ENCODE measurements around the gene MANEA. TPM values are rescaled to one million over a fixed set of nuclear protein-coding genes. Genes with fewer than 3 reads are reported as not detected.

The MANEA gene
- polyA plus RNA-seq, 3 donors, result 2.5 to 8.1 (median 4.8) TPM

DNA sequence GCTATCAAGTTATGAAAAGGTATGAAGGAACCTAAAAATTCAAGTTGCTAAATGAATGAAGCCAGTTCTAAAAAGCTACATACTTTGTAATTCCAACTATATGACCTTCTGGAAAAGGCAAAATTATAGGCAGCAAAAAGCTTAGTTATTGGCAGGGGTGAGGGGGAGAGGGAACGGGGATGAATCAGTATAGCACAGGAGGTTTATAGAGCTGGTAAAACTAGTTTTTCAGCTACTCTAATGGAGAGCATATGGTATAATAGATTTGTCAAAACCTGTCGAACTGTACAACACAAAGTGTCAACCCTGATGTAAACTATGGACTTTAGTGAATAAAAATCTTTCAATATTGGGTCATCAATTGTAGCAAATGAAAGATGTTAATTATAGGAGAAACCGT lies 18.7 kb downstream of the MANEA start:
- TF ChIP-seq CTCF (IDR thresholded peaks at IDR 0.05), result no peak
- H3K27ac ChIP-seq (ENCODE audit: low read depth in 1 of 2, low read length in 2 of 2), result no peak overlapping the region
- no peaks in the 10 kb centered on the region for H3K27me3 Mint-ChIP-seq (ENCODE audit: low read depth in 3 of 3)
- H3K27me3 ChIP-seq (ENCODE audit: control insufficient read depth in 2 of 2, insufficient read depth in 2 of 2, low read length in 2 of 2), result no peaks in the 10 kb centered on the region
- 100% methylated on average over 1 of the region's 3 CpGs for WGBS (ENCODE audit: insufficient coverage)
- H4K20me1 ChIP-seq (ENCODE audit: insufficient read depth, low read length), result no peaks in the 10 kb centered on the region
- H3K4me3 ChIP-seq (replicated peaks in 1 of 3; ENCODE audit: low read depth in 2 of 3, low read length in 3 of 3), result no peak overlapping the region
- no peaks in the 10 kb centered on the region for H3K4me1 ChIP-seq (ENCODE audit: control insufficient read depth in 1 of 2, insufficient read depth in 2 of 2, low read length in 2 of 2)
- peaks cover 2% of the 10 kb centered on the region for H3K4me1 Mint-ChIP-seq
- no peak overlapping the region for H3K4me2 ChIP-seq (replicated peaks; ENCODE audit: extremely low read depth, low read length, poor library complexity, severe bottlenecking)
- H3K79me2 ChIP-seq (ENCODE audit: insufficient read depth, low read length), result peaks cover 10% of the 10 kb centered on the region
- H3K9me3 Mint-ChIP-seq, result peaks cover 0 to 4% (median 0%) of the 10 kb centered on the region in 7 donors
- no peak overlapping the region for H3K27ac Mint-ChIP-seq
- peaks cover 0 to 15% of the 10 kb centered on the region in 2 donors for H3K36me3 ChIP-seq (replicated peaks in 1 of 2; ENCODE audit: control insufficient read depth in 1 of 2, insufficient read depth in 2 of 2, low read length in 2 of 2)
- peaks cover 26 to 27% of the 10 kb centered on the region in 2 donors for H3K36me3 Mint-ChIP-seq
- H3K9me3 ChIP-seq (replicated peaks in 1 of 2; ENCODE audit: control insufficient read depth in 1 of 2, insufficient read depth in 1 of 2, low read length in 2 of 2), result no peaks in the 10 kb centered on the region
- intact Hi-C loops (cut with micrococcal nuclease), result no loop called here
- DNase-seq, result no peak
- H2AFZ ChIP-seq (ENCODE audit: insufficient read depth, low read depth, low read length, poor library complexity, severe bottlenecking), result no peak overlapping the region
- no peak overlapping the region for H3K9ac ChIP-seq (ENCODE audit: insufficient read depth, low read length, poor library complexity, severe bottlenecking)
- no peak overlapping the region for H3K4me3 Mint-ChIP-seq

GRCh38 chr6:95599706-95600105 lies 22.4 kb downstream of the MANEA start:
- H3K27me3 ChIP-seq (ENCODE audit: control insufficient read depth in 2 of 2, insufficient read depth in 2 of 2, low read length in 2 of 2), result no peaks in the 10 kb centered on the region
- Mint-ChIP-seq H3K9me3 (no peaks in the 10 kb centered on the region), H3K36me3 (peaks cover 22 to 30% of the 10 kb centered on the region in 2 donors), H3K27ac (no peak overlapping the region), H3K4me1 (no peaks in the 10 kb centered on the region), H3K27me3 (ENCODE audit: low read depth in 3 of 3) (no peaks in the 10 kb centered on the region), H3K4me3 (no peak overlapping the region)
- peaks cover 2 to 10% of the 10 kb centered on the region in 2 donors for H3K36me3 ChIP-seq (replicated peaks in 1 of 2; ENCODE audit: control insufficient read depth in 1 of 2, insufficient read depth in 2 of 2, low read length in 2 of 2)
- no peaks in the 10 kb centered on the region for H3K9me3 ChIP-seq (replicated peaks in 1 of 2; ENCODE audit: control insufficient read depth in 1 of 2, insufficient read depth in 1 of 2, low read length in 2 of 2)
- no peak overlapping the region for H2AFZ ChIP-seq (ENCODE audit: insufficient read depth, low read depth, low read length, poor library complexity, severe bottlenecking)
- no peak overlapping the region for H3K27ac ChIP-seq (ENCODE audit: low read depth in 1 of 2, low read length in 2 of 2)
- no peaks in the 10 kb centered on the region for H3K4me1 ChIP-seq (ENCODE audit: control insufficient read depth in 1 of 2, insufficient read depth in 2 of 2, low read length in 2 of 2)
- intact Hi-C loops (cut with micrococcal nuclease), result no loop called here
- H4K20me1 ChIP-seq (ENCODE audit: insufficient read depth, low read length), result no peaks in the 10 kb centered on the region
- no peak overlapping the region for H3K9ac ChIP-seq (ENCODE audit: insufficient read depth, low read length, poor library complexity, severe bottlenecking)
- H3K4me3 ChIP-seq (replicated peaks in 1 of 3; ENCODE audit: low read depth in 2 of 3, low read length in 3 of 3), result no peak overlapping the region
- no peak for DNase-seq
- no peak for TF ChIP-seq CTCF (IDR thresholded peaks at IDR 0.05)
- H3K4me2 ChIP-seq (replicated peaks; ENCODE audit: extremely low read depth, low read length, poor library complexity, severe bottlenecking), result no peak overlapping the region
- H3K79me2 ChIP-seq (ENCODE audit: insufficient read depth, low read length), result no peaks in the 10 kb centered on the region

Measured in CD14-positive monocyte (primary cell).